Activated CD4-positive, CD25-positive, alpha-beta regulatory T cell treated with anti-CD3 and anti-CD28 coated beads, Interleukin-2, amount 50 U/mL, for 72 hours (primary cell): ENCODE measurements around the gene GLI3.

Experiments
- DNase-seq: peaks from one replicate; pipeline ENCODE4 v3.0.0; 2021

GLI3 gene

GRCh38 chr7:41912426-41912825 is 324.6 kb downstream of the GLI3 start:
- DNase-seq, result no peak

DNA sequence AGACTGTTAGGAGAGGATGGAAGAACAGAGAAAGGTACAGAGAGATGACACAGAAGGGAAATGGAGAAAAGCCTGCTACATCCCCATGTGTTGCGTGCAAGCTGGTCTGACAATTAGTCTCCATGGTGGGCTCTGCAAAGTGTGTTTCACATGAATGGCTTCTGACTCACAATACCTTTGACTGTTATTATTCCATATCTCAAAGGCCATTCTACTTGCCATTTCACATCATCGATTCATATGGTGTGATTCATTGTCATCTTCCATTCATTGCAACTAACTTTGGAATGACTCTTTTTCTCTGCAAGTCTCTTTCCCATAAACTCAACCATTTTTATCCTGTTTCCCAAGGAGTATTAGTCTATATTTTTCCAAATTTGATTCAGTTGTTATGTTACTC is 325.2 kb downstream of the GLI3 start:
- DNase-seq, result no peak
